ENCODE data around the gene TUBA1C.

DNA sequence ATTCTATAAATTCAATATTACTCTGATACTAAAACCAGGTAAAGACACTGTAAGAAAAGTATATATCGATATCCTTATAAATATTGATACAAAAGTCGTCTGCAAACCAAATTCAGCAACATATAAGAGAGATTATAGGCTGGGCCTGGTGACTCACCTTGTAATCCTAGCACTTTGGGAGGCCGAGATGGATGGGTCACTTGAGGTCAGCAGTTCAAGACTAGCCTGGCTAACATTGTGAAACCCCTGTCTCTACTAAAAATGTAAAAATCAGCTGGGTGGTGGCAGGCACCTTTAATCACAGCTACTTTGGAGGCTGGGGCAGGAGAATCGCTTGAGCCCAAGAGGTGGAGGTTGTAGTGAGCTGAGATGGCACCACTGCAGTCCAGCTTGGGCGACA, 13.5 kb upstream of the TUBA1C start:
- TF ChIP-seq, protein P1, sequence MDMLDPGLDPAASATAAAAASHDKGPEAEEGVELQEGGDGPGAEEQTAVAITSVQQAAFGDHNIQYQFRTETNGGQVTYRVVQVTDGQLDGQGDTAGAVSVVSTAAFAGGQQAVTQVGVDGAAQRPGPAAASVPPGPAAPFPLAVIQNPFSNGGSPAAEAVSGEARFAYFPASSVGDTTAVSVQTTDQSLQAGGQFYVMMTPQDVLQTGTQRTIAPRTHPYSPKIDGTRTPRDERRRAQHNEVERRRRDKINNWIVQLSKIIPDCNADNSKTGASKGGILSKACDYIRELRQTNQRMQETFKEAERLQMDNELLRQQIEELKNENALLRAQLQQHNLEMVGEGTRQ (IDR thresholded peaks at IDR 0.05; ENCODE audit: low read depth, low read length) = no peak
- no peak for TF ChIP-seq SMC3 (IDR thresholded peaks at IDR 0.05; ENCODE audit: low read depth, low read length)
- no peak for TF ChIP-seq RAD21 (IDR thresholded peaks at IDR 0.05; ENCODE audit: low read length)
- no peak for TF ChIP-seq POLR2A (IDR thresholded peaks at IDR 0.05; ENCODE audit: low read depth, low read length)
- no peak for TF ChIP-seq FOS (IDR thresholded peaks at IDR 0.05; ENCODE audit: low read depth, low read length)
- TF ChIP-seq, protein P2, sequence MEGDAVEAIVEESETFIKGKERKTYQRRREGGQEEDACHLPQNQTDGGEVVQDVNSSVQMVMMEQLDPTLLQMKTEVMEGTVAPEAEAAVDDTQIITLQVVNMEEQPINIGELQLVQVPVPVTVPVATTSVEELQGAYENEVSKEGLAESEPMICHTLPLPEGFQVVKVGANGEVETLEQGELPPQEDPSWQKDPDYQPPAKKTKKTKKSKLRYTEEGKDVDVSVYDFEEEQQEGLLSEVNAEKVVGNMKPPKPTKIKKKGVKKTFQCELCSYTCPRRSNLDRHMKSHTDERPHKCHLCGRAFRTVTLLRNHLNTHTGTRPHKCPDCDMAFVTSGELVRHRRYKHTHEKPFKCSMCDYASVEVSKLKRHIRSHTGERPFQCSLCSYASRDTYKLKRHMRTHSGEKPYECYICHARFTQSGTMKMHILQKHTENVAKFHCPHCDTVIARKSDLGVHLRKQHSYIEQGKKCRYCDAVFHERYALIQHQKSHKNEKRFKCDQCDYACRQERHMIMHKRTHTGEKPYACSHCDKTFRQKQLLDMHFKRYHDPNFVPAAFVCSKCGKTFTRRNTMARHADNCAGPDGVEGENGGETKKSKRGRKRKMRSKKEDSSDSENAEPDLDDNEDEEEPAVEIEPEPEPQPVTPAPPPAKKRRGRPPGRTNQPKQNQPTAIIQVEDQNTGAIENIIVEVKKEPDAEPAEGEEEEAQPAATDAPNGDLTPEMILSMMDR (conservative IDR thresholded peaks at IDR 0.05; ENCODE audit: low read depth, low read length) = no peak
- TF ChIP-seq BHLHE40 (IDR thresholded peaks at IDR 0.05; ENCODE audit: low read depth, low read length) = no peak
- TF ChIP-seq CHD1 (IDR thresholded peaks at IDR 0.05; ENCODE audit: low read depth, low read length) = no peak
- TF ChIP-seq MAZ (IDR thresholded peaks at IDR 0.05; ENCODE audit: borderline replicate concordance, low read depth, low read length) = no peak
- TF ChIP-seq RFX5 (IDR thresholded peaks at IDR 0.05; ENCODE audit: low read depth, low read length) = no peak
- TF ChIP-seq MXI1 (IDR thresholded peaks at IDR 0.05; ENCODE audit: borderline replicate concordance, low read depth, low read length) = no peak
- TF ChIP-seq NFE2L2 (IDR thresholded peaks at IDR 0.05; ENCODE audit: low read depth, low read length) = no peak
- TF ChIP-seq MAFK (IDR thresholded peaks at IDR 0.05; ENCODE audit: low read depth, low read length) = no peak
- TF ChIP-seq CEBPB (IDR thresholded peaks at IDR 0.05; ENCODE audit: low read depth, low read length) = no peak

Data from IMR-90 (cell line).